ENCODE results near the gene G6PD. TPM values are rescaled to one million over a fixed set of nuclear protein-coding genes. Genes with fewer than 3 reads are reported as not detected.

G6PD gene
- total RNA-seq, 1 donor from 2014 or later, result 55.8 TPM

DNA sequence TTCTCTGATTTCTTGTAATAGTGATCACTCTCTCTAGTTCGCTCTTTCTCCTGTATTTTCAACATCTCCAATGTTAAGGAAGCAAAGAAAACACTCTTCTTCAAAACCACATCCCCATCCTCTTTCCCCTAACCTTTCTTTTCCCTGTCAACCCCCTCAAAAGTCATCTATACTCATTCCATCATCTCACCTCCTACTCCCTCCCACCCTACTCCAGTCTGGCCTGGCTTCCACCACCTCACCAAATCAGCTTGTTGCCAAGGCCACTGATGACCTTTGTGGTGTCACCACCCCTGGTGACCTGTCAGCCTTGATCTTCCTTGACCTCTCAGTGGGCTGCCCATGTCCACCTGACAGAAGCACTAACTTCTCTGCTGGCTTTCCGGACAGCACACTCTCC is 32.9 kb downstream of the G6PD start:
- Mint-ChIP-seq H3K9me3 (peaks cover 21% of the 10 kb centered on the region), H3K36me3 (peaks cover 17% of the 10 kb centered on the region), H3K27ac (peak overlapping the region; percentile 51), H3K4me1 (peaks cover 20% of the 10 kb centered on the region), H3K4me3 (peak overlapping the region; percentile 31), H3K27me3 (ENCODE audit: low read depth) (no peaks in the 10 kb centered on the region)
- no peak for TF ChIP-seq CTCF (IDR thresholded peaks at IDR 0.05; ENCODE audit: unreplicated experiment)
- no peak for DNase-seq (ENCODE audit: low spot score in 2 of 2, unreplicated experiment in 2 of 2)

- peaks cover 17% of the 10 kb centered on the region for H3K4me1 Mint-ChIP-seq
- TF ChIP-seq CTCF (IDR thresholded peaks at IDR 0.05; ENCODE audit: unreplicated experiment), result no peak
- no peaks in the 10 kb centered on the region for H3K27me3 Mint-ChIP-seq (ENCODE audit: low read depth)
- no peak overlapping the region for H3K27ac Mint-ChIP-seq
- no peak for DNase-seq (ENCODE audit: low spot score in 2 of 2, unreplicated experiment in 2 of 2)
- peaks cover 22% of the 10 kb centered on the region for H3K9me3 Mint-ChIP-seq
- no peak overlapping the region for H3K4me3 Mint-ChIP-seq
- peaks cover 22% of the 10 kb centered on the region for H3K36me3 Mint-ChIP-seq
Measured at GRCh38 chrX:154512879-154513553, 33.6 kb downstream of the G6PD start.

GRCh38 chrX:154511761-154512160 is 34.9 kb downstream of the G6PD start:
- peaks cover 22% of the 10 kb centered on the region for H3K36me3 Mint-ChIP-seq
- no peaks in the 10 kb centered on the region for H3K27me3 Mint-ChIP-seq (ENCODE audit: low read depth)
- no peak for TF ChIP-seq CTCF (IDR thresholded peaks at IDR 0.05; ENCODE audit: unreplicated experiment)
- peaks cover 21% of the 10 kb centered on the region for H3K9me3 Mint-ChIP-seq
- H3K27ac Mint-ChIP-seq, result no peak overlapping the region
- DNase-seq (ENCODE audit: low spot score in 2 of 2, unreplicated experiment in 2 of 2), result no peak
- H3K4me1 Mint-ChIP-seq, result peaks cover 8% of the 10 kb centered on the region
- H3K4me3 Mint-ChIP-seq, result no peak overlapping the region

DNA sequence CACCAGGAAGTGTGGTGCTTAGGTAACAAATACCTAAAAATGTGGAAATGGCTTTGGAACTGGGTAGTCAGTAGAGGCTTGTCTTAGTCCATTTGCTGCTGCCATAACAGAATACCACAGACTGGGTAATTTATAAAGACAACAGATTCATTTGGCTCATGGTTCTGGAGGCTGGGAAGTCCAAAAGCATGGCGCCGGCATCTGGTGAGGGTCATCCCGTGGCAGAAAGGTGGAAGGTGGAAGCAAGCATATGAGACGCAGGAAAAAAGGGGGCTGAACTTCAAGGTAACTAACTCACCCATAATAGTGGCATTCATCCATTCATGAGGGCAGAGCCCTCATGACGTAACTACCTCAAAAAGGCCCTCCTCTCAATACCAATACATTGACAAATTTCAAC is 37.2 kb downstream of the G6PD start:
- H3K9me3 Mint-ChIP-seq, result peaks cover 24% of the 10 kb centered on the region
- peaks cover 25% of the 10 kb centered on the region for H3K36me3 Mint-ChIP-seq
- TF ChIP-seq CTCF (IDR thresholded peaks at IDR 0.05; ENCODE audit: unreplicated experiment), result no peak
- no peak overlapping the region for H3K4me3 Mint-ChIP-seq
- H3K27ac Mint-ChIP-seq, result no peak overlapping the region
- DNase-seq (ENCODE audit: low spot score in 2 of 2, unreplicated experiment in 2 of 2), result no peak
- H3K27me3 Mint-ChIP-seq (ENCODE audit: low read depth), result no peaks in the 10 kb centered on the region
- peaks cover 1% of the 10 kb centered on the region for H3K4me1 Mint-ChIP-seq

GRCh38 chrX:154508384-154508745 is 38.3 kb downstream of the G6PD start:
- no peak for DNase-seq (ENCODE audit: low spot score in 2 of 2, unreplicated experiment in 2 of 2)
- no peak for TF ChIP-seq CTCF (IDR thresholded peaks at IDR 0.05; ENCODE audit: unreplicated experiment)
- H3K9me3 Mint-ChIP-seq, result peaks cover 18% of the 10 kb centered on the region
- H3K27ac Mint-ChIP-seq, result no peak overlapping the region
- H3K36me3 Mint-ChIP-seq, result peaks cover 20% of the 10 kb centered on the region
- H3K4me3 Mint-ChIP-seq, result no peak overlapping the region
- no peaks in the 10 kb centered on the region for H3K27me3 Mint-ChIP-seq (ENCODE audit: low read depth)
- no peaks in the 10 kb centered on the region for H3K4me1 Mint-ChIP-seq

Measured in mesothelial cell of epicardium (in vitro differentiated cells).